GOT3 (cell line): ENCODE measurements around the gene TCN2.
A peak's percentile ranks its signal among the peaks of the same experiment; 100 is the strongest.
"Not testable (repeated sequence)": the region's sequence is repeated elsewhere in the genome, so short reads cannot be mapped to it uniquely, and the experiment has no call there.

Experiments used
- DNase-seq: peaks from one replicate; lab custom pipeline; 2025; ENCODE audit warnings: mixed read lengths; lab: John Stamatoyannopoulos, UW

The TCN2 gene

GRCh38 chr22:30611197-30611596, 4.2 kb downstream of the TCN2 start:
- DNase-seq, result no peak

GRCh38 chr22:30612789-30613188, 5.8 kb downstream of the TCN2 start:
- DNase-seq, result no peak

GRCh38 chr22:30614268-30614667, 7.3 kb downstream of the TCN2 start:
- no peak for DNase-seq

- no peak for DNase-seq
Measured at GRCh38 chr22:30614879-30615278, 7.9 kb downstream of the TCN2 start.

GRCh38 chr22:30615543-30615954, 8.6 kb downstream of the TCN2 start:
- no peak for DNase-seq

GRCh38 chr22:30617819-30618218, 10.8 kb downstream of the TCN2 start:
- no peak for DNase-seq

DNA sequence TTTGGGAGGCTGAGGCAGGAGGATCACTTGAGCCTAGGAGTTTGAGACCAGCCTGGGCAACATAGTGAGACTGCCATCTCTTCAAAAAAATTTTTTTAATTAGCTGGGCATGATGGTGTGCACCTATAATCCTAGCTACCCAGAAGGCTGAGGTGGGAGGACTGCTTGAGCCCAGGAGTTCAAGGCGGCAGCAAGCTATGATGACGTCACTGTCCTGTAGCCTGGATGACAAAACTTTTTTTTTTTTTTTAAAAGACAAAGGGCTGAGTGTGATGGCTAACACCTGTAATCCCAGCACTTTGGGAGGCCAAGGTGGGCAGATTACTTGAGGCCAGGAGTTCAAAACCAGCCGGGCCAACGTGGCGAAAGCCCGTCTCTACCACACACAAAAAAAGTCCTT, 12.9 kb downstream of the TCN2 start:
- not testable (repeated sequence) for DNase-seq

DNA sequence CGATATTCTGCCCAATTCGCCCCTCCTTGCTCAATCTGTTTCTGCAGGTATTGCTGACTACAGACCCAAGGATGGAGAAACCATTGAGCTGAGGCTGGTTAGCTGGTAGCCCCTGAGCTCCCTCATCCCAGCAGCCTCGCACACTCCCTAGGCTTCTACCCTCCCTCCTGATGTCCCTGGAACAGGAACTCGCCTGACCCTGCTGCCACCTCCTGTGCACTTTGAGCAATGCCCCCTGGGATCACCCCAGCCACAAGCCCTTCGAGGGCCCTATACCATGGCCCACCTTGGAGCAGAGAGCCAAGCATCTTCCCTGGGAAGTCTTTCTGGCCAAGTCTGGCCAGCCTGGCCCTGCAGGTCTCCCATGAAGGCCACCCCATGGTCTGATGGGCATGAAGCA, 19.4 kb downstream of the TCN2 start:
- DNase-seq, result no peak

DNA sequence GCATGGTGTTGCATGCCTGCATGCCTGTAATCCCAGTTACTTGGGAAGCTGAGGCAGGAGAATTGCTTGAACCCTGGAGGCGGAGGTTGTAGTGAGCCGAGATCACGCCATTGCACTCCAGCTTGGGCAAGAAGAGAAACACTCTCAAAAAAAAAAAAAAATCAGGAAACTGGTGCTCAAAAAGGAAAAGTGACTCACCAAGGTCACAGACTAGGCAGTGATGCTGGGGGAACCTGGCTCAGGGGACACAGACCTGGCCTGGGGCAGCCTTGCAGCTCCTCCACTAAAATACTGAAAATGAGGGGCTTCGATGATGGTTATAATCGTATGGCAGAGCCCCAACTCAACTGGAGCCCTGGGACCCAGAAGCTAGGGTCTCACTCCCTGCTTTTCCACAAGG, 20.5 kb downstream of the TCN2 start:
- no peak for DNase-seq

DNA sequence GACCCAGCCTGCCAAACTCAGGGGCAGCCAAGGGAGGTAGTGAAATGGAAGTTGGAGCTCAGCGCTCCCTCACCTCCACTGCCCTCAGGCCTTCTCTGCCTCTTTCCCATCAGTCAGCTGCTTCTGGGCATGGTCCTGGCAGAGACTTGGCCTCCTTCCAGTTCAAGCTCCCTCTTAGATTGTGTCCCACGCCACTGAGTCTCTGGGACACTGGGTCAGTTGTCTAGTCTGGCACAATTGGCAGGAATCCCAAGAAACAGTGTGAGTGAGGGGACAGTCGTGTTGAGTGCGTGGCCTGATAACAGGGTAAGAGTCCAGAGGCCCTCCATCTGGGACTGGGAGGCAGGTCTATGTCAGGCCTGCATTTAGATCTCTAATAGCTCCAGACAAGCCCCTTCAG, 21.5 kb downstream of the TCN2 start:
- DNase-seq, result no peak

DNA sequence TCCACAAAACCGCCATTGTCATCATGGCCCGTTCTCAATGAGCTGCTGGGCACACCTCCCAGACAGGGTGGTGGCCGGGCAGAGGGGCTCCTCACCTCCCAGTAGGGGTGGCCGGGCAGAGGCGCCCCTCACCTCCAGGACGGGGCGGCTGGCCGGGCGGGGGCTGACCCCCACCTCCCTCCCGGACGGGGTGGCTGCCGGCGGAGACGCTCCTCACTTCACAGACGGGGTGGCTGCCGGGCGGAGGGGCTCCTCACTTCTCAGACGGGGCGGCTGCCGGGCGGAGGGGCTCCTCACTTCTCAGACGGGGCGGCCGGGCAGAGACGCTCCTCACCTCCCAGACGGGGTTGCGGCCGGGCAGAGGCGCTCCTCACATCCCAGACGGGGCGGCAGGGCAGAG, 24.5 kb downstream of the TCN2 start:
- DNase-seq, result not testable (repeated sequence)

DNA sequence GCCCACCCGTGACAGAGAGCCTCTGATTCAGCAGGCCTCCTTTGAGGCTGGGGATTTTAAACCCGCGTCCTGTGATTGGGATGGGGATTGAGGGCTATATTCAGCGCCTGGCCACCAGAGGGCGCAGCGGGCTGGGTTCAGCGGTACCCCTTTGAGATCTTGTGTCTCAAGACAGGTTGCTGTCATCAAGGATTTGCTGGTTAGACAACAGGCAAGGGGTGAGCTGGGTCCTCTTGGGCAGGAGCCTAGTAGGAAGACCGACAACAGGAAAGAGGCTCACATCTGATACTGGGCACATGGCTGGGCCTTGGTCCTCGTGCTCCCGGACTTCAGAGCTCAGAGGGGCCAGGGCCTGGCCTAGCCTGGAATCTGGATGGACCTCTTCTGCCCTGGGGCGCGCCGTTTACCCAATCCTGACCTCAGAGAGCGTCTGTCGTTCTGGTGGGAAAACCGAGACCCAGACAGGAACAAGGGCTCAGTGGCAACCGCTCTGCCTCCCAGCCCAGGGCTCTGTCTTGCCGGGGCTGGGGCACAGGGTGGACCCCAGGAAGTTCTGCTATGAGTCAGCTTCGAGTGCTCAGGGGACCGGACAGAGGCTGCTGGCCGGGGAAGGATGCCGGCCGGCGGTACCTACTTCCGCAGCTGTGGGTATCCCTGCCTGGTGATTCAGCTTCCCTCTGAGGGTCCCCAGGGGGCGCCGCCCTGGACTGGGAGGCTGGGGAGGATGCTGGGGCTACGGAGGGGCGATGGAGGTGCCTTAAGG, 27.7 kb downstream of the TCN2 start:
- DNase-seq, result peak; percentile 58

- DNase-seq, result peak; percentile 85
Measured at GRCh38 chr22:30635273-30636225, 28.6 kb downstream of the TCN2 start, which contains the start of gene SLC35E4. Gene SLC35E4 (plus strand): TSS chr22:30635781. CDS start chr22:30636451, 670 bp downstream.

DNA sequence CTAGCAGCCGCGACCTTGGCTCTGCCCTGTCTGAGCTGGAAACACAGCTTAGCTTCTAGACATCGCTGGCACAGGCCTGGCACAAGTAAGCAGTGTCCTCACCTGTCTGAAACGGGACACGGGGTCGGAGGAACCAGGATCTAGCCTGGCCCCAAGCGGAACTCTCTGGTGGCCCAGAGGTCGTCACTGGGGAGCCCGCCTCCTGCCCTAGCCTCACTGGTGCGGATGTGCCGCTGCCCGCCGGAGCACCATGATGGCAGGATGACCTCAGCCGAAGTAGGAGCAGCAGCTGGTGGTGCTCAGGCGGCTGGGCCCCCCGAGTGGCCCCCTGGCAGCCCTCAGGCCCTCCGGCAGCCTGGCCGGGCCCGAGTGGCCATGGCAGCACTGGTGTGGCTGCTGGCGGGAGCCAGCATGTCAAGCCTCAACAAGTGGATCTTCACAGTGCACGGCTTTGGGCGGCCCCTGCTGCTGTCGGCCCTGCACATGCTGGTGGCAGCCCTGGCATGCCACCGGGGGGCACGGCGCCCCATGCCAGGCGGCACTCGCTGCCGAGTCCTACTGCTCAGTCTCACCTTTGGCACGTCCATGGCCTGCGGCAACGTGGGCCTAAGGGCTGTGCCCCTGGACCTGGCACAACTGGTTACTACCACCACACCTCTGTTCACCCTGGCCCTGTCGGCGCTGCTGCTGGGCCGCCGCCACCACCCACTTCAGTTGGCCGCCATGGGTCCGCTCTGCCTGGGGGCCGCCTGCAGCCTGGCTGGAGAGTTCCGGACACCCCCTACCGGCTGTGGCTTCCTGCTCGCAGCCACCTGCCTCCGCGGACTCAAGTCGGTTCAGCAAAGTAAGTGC, 29.5 kb downstream of the TCN2 start:
- DNase-seq, result no peak

DNA sequence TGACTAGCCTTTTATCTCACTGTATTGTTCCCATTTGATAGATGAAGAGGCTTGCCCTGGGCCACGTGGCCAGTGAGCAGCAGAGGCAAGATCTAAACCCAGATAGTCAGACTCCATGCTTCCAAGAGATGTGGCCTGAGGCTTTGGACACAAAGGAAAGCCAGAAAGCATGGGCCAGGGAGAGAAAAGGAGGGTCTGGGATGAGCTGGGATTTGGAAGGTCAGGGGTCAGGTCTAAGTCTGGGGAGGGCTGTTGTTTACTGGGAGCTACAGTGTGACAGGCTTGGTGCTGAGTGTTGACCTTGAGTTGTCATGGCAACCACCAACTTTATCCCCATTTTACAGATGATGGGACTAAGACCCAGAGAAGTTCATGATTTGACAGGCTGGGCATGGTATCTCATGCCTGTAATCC, 30.7 kb downstream of the TCN2 start:
- no peak for DNase-seq

GRCh38 chr22:30640361-30640760, 33.4 kb downstream of the TCN2 start:
- no peak for DNase-seq

- no peak for DNase-seq
Measured at GRCh38 chr22:30640839-30641430, 34.0 kb downstream of the TCN2 start.

DNA sequence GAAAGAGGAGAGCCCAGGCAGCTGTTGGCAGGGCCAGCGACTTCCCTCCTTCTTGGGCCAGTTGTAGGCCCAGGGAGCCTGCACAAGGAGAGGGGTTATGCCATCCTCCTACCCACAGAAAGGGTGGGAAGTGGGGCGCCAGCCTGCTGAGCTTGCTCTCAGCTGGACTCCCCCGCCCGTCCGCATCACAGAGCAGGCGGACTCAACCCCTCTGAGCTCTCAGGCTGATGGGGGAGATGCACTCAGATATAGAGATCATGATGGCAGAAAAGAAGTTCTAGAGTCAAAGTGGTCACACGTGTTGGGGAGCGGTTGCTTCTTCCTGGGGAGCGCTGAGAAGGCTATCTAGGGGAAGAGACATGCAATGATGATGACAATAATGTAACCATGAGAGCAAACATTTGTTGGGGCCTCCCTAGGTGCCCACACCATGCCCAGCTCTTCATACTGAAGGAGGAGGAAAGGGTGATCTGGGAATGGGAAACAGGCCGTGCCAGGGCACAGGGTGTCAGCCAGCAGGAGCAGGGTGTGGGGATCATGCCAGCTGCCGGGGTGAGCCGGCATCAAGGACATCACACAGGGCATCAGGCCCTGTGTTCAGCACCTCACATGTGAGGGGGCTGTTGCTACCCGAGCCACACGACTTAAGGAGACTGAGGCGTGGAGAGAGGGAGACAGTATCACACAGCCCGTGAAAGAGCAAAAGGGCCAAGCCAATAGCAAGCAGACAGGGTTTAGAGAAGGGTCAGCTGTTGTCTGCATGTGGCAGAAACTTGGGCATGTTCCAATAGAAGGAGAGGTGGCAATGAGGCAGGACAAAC, 36.3 kb downstream of the TCN2 start:
- DNase-seq, result no peak

GRCh38 chr22:30646518-30647160, 39.7 kb downstream of the TCN2 start:
- DNase-seq, result no peak

DNA sequence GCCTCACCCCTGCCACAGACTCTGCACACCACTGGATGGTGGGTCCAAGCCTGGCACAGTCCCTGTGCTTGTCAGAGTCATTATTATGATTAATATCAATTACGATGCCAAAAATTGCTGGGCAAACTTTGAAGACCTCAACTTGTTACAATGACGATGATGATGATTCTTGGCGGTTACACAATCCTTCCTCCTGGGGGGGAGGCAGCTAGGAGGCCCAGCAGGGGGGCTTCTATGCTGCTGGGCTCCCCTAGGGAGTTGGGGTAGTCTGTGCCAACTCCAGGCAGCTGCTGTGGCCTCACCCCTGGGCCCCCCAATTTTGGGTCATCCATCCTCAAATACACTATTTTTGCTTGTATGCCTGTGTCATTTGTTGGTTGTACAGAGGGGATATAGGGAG, 40.6 kb downstream of the TCN2 start:
- no peak for DNase-seq
